GM23248 (cell line): ENCODE results near the gene KRTAP4-9. TPM values are rescaled to one million over a fixed set of nuclear protein-coding genes. Genes with fewer than 3 reads are reported as not detected.

Source experiments
- DNase-seq: peaks from one replicate; pipeline ENCODE4 v3.0.0-alpha.2; 2015
- H2AFZ ChIP-seq: fragments of 200-600 bp; sonication (generic); 2 replicates; pipeline ENCODE4 v1.6.1; 2016; ENCODE audit warnings: antibody characterized with exemption
- H3F3A ChIP-seq: fragments of 200-600 bp; sonication (generic); 2 replicates; pipeline ENCODE4 v1.6.1; 2016; ENCODE audit warnings: mild to moderate bottlenecking, antibody characterized with exemption, mixed run types; ENCODE audit not compliant: insufficient read depth
- H3K27ac ChIP-seq: fragments of 200-600 bp; sonication (generic); 2 replicates; pipeline ENCODE4 v1.5.1; 2016; ENCODE audit warnings: mild to moderate bottlenecking
- H3K27me3 ChIP-seq: fragments of 200-600 bp; sonication (generic); replicated peaks from 2 replicates; pipeline ENCODE4 v1.6.1; 2016; ENCODE audit warnings: mild to moderate bottlenecking; ENCODE audit not compliant: insufficient read depth
- H3K36me3 ChIP-seq: fragments of 200-600 bp; sonication (generic); 2 replicates; pipeline ENCODE4 v1.6.1; 2016; ENCODE audit warnings: low read depth, mild to moderate bottlenecking
- H3K4me1 ChIP-seq: fragments of 200-600 bp; sonication (generic); 2 replicates; pipeline ENCODE4 v1.6.1; 2016; ENCODE audit warnings: mild to moderate bottlenecking; ENCODE audit not compliant: insufficient read depth
- H3K4me2 ChIP-seq: fragments of 200-600 bp; sonication (generic); one replicate; pipeline ENCODE4 v1.6.1; 2016; ENCODE audit warnings: mild to moderate bottlenecking; ENCODE audit not compliant: unreplicated experiment
- H3K4me3 ChIP-seq: fragments of 200-600 bp; sonication (generic); 2 replicates; pipeline ENCODE4 v1.5.1; 2016; ENCODE audit warnings: mild to moderate bottlenecking
- H3K79me2 ChIP-seq: fragments of 200-600 bp; sonication (generic); 2 replicates; pipeline ENCODE4 v1.6.1; 2016; ENCODE audit warnings: mild to moderate bottlenecking; ENCODE audit not compliant: insufficient read depth
- H3K9ac ChIP-seq: fragments of 200-600 bp; sonication (generic); 2 replicates; pipeline ENCODE4 v1.6.1; 2016; ENCODE audit warnings: mild to moderate bottlenecking
- H3K9me2 ChIP-seq: fragments of 200-600 bp; sonication (generic); 2 replicates; pipeline ENCODE4 v1.6.1; 2016; ENCODE audit warnings: mixed run types, mild to moderate bottlenecking, moderate library complexity; ENCODE audit not compliant: insufficient read depth
- H3K9me3 ChIP-seq: fragments of 200-600 bp; sonication (generic); one replicate; pipeline ENCODE4 v1.6.1; 2017; ENCODE audit warnings: low read depth
- H4K20me1 ChIP-seq: fragments of 200-600 bp; sonication (generic); 2 replicates; pipeline ENCODE4 v1.6.0; 2016; ENCODE audit not compliant: insufficient read depth
- EZH2 ChIP-seq: fragments of 200-600 bp; sonication (generic); IDR thresholded peaks from 2 replicates; pipeline ENCODE4 v1.6.1; 2018; ENCODE audit warnings: antibody characterized with exemption, mild to moderate bottlenecking; ENCODE audit not compliant: insufficient read depth, poor library complexity, severe bottlenecking
- WGBS, 2 experiments: methylation state at CpG; one replicate each; pipeline ENCODE4 v1.1.6; 2015 to 2017; ENCODE audit warnings: low lambda C conversion rate in 2 of 2, low coverage in 1 of 2; ENCODE audit errors: missing lambda C conversion rate in 2 of 2; 5-methylcytosine and 5-hydroxymethylcytosine counted together
- in situ Hi-C: fragments of 300-500 bp; cut with MboI; formaldehyde crosslinking; loops from 2 replicates; pipeline ENCODE4 v1.15.0; 2020
- polyA plus RNA-seq: library from polyadenylated mRNA; unstranded; fragments of >200 nt; fragmentation: Nextera tagmentation; extraction: Ambion mirVana; gene quantifications from 2 replicates; pipeline ENCODE4 v1.2.1, GENCODE V29; 2016
- total RNA-seq: library from RNA; depleted of rRNA; stranded (reverse); fragments of >200 nt; shearing (Covaris generic); gene quantifications from 2 replicates; pipeline ENCODE4 v1.2.3, GENCODE V29; 2014; rRNA removed

KRTAP4-9 gene
- total and polyA plus RNA-seq, 2 experiments from 2014 or later, result 0.51 TPM; not detected in 1

DNA sequence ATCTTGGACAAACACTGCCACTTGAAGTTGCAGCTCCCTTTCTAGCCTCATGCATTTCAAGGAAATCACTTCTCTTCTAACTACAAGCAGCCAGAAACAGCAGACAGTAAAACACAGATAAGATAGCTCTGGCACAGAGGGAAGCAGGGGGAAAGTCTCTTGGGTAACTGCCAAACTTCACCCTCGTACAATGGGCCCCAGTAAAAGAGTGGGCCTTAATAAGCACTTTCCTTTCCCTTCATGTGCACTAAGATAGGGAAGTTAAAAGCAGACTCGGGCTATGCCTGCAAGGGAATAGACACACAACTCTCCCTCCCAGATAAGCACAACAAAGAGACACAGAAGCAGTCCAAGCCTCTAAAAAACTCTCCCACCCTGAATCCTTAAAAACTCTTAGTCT, 48.7 kb downstream of the KRTAP4-9 start:
- no peaks in the 10 kb centered on the region for H3K27me3 ChIP-seq
- no peaks in the 10 kb centered on the region for H4K20me1 ChIP-seq
- no peak overlapping the region for H3K9ac ChIP-seq
- no peak for TF ChIP-seq EZH2
- H3K9me3 ChIP-seq, result no peaks in the 10 kb centered on the region
- in situ Hi-C loops, result no loop called here
- H3K4me3 ChIP-seq, result no peak overlapping the region
- H3K4me2 ChIP-seq, result no peak overlapping the region
- H3K27ac ChIP-seq, result no peak overlapping the region
- no peaks in the 10 kb centered on the region for H3K79me2 ChIP-seq
- H3K9me2 ChIP-seq, result no peaks in the 10 kb centered on the region
- H2AFZ ChIP-seq, result no peak overlapping the region
- H3K36me3 ChIP-seq, result no peaks in the 10 kb centered on the region
- no peaks in the 10 kb centered on the region for H3F3A ChIP-seq
- DNase-seq, result no peak
- H3K4me1 ChIP-seq, result no peaks in the 10 kb centered on the region
- 64 to 65% methylated on average over 2 of the region's 2 CpGs for WGBS, 2 experiments

Other genes starting within 250 kb of the KRTAP4-9 start
Only the 30 nearest of the 39 such genes appear.
- gene KRT39, start 138.4 kb upstream of the KRTAP4-9 start, total RNA-seq, result not detected in 2 replicates
- not detected in 2 replicates for gene KRT39, start 138.4 kb upstream of the KRTAP4-9 start, polyA plus RNA-seq
- gene KRT40, start 121.1 kb upstream of the KRTAP4-9 start, total RNA-seq, result not detected in 2 replicates
- gene KRT40, start 121.1 kb upstream of the KRTAP4-9 start, polyA plus RNA-seq, result not detected in 2 replicates
- gene KRTAP3-3, start 111.2 kb upstream of the KRTAP4-9 start, total RNA-seq, result not detected in 2 replicates
- gene KRTAP3-3, start 111.2 kb upstream of the KRTAP4-9 start, polyA plus RNA-seq, result not detected in 2 replicates
- not detected in 2 replicates for gene KRTAP3-2, start 105.5 kb upstream of the KRTAP4-9 start, total RNA-seq
- not detected in 2 replicates for gene KRTAP3-2, start 105.5 kb upstream of the KRTAP4-9 start, polyA plus RNA-seq
- not detected in 2 replicates for gene KRTAP3-1, start 96.3 kb upstream of the KRTAP4-9 start, total RNA-seq
- not detected in 2 replicates for gene KRTAP3-1, start 96.3 kb upstream of the KRTAP4-9 start, polyA plus RNA-seq
- gene KRTAP1-5, start 78.2 kb upstream of the KRTAP4-9 start, total RNA-seq, result 49.2 and 64.1 TPM in 2 replicates
- 127 and 134 TPM in 2 replicates for gene KRTAP1-5, start 78.2 kb upstream of the KRTAP4-9 start, polyA plus RNA-seq
- gene KRTAP1-4, start 75.2 kb upstream of the KRTAP4-9 start, total RNA-seq, result not detected in 2 replicates
- not detected in 2 replicates for gene KRTAP1-4, start 75.2 kb upstream of the KRTAP4-9 start, polyA plus RNA-seq
- not detected in 2 replicates for gene KRTAP1-3, start 70.5 kb upstream of the KRTAP4-9 start, total RNA-seq
- gene KRTAP1-3, start 70.5 kb upstream of the KRTAP4-9 start, polyA plus RNA-seq, result not detected in 2 replicates
- 1.6 and 4.2 TPM in 2 replicates for gene KRTAP1-1, start 63.9 kb upstream of the KRTAP4-9 start, total RNA-seq
- gene KRTAP1-1, start 63.9 kb upstream of the KRTAP4-9 start, polyA plus RNA-seq, result 2.6 and 3.3 TPM in 2 replicates
- gene KRTAP2-1, start 58.1 kb upstream of the KRTAP4-9 start, total RNA-seq, result not detected in 2 replicates
- not detected in 2 replicates for gene KRTAP2-1, start 58.1 kb upstream of the KRTAP4-9 start, polyA plus RNA-seq
- gene KRTAP2-2, start 50.2 kb upstream of the KRTAP4-9 start, total RNA-seq, result not detected in 2 replicates
- 0.51 and 0.74 TPM in 2 replicates for gene KRTAP2-2, start 50.2 kb upstream of the KRTAP4-9 start, polyA plus RNA-seq
- 0.38 and 13.4 TPM in 2 replicates for gene KRTAP2-3, start 45.3 kb upstream of the KRTAP4-9 start, total RNA-seq
- gene KRTAP2-3, start 45.3 kb upstream of the KRTAP4-9 start, polyA plus RNA-seq, result 54.3 and 55.2 TPM in 2 replicates
- not detected in 2 replicates for gene KRTAP2-4, start 39.5 kb upstream of the KRTAP4-9 start, total RNA-seq
- gene KRTAP2-4, start 39.5 kb upstream of the KRTAP4-9 start, polyA plus RNA-seq, result not detected in 2 replicates
- gene KRTAP4-7, start 21.2 kb upstream of the KRTAP4-9 start, total RNA-seq, result not detected in 2 replicates
- not detected in 2 replicates for gene KRTAP4-7, start 21.2 kb upstream of the KRTAP4-9 start, polyA plus RNA-seq
- not detected in 2 replicates for gene KRTAP4-8, start 7.2 kb upstream of the KRTAP4-9 start, total RNA-seq
- gene KRTAP4-8, start 7.2 kb upstream of the KRTAP4-9 start, polyA plus RNA-seq, result 0.20 TPM in 1 of 2 replicates, not detected in the other
- gene KRTAP4-16, start 3.2 kb upstream of the KRTAP4-9 start, total RNA-seq, result not detected in 2 replicates
- gene KRTAP4-16, start 3.2 kb upstream of the KRTAP4-9 start, polyA plus RNA-seq, result not detected in 2 replicates
- gene KRTAP4-11, start 13.0 kb downstream of the KRTAP4-9 start, total RNA-seq, result not detected in 2 replicates
- gene KRTAP4-11, start 13.0 kb downstream of the KRTAP4-9 start, polyA plus RNA-seq, result 0.29 TPM in 1 of 2 replicates, not detected in the other
- not detected in 2 replicates for gene KRTAP4-12, start 18.8 kb downstream of the KRTAP4-9 start, total RNA-seq
- 1.7 and 1.8 TPM in 2 replicates for gene KRTAP4-12, start 18.8 kb downstream of the KRTAP4-9 start, polyA plus RNA-seq
- gene KRTAP4-6, start 35.2 kb downstream of the KRTAP4-9 start, total RNA-seq, result not detected in 2 replicates
- not detected in 2 replicates for gene KRTAP4-6, start 35.2 kb downstream of the KRTAP4-9 start, polyA plus RNA-seq
- gene KRTAP4-5, start 44.4 kb downstream of the KRTAP4-9 start, total RNA-seq, result not detected in 2 replicates
- gene KRTAP4-5, start 44.4 kb downstream of the KRTAP4-9 start, polyA plus RNA-seq, result not detected in 2 replicates
- not detected in 2 replicates for gene KRTAP4-4, start 55.4 kb downstream of the KRTAP4-9 start, total RNA-seq
- gene KRTAP4-4, start 55.4 kb downstream of the KRTAP4-9 start, polyA plus RNA-seq, result not detected in 2 replicates
- not detected in 2 replicates for gene KRTAP4-3, start 62.8 kb downstream of the KRTAP4-9 start, total RNA-seq
- not detected in 2 replicates for gene KRTAP4-3, start 62.8 kb downstream of the KRTAP4-9 start, polyA plus RNA-seq
- not detected in 2 replicates for gene KRTAP4-2, start 72.8 kb downstream of the KRTAP4-9 start, total RNA-seq
- gene KRTAP4-2, start 72.8 kb downstream of the KRTAP4-9 start, polyA plus RNA-seq, result not detected in 2 replicates
- gene KRTAP4-1, start 79.5 kb downstream of the KRTAP4-9 start, total RNA-seq, result 0.76 TPM in 1 of 2 replicates, not detected in the other
- gene KRTAP4-1, start 79.5 kb downstream of the KRTAP4-9 start, polyA plus RNA-seq, result not detected in 2 replicates
- not detected in 2 replicates for gene KRTAP9-1, start 84.5 kb downstream of the KRTAP4-9 start, total RNA-seq
- gene KRTAP9-1, start 84.5 kb downstream of the KRTAP4-9 start, polyA plus RNA-seq, result not detected in 2 replicates
- gene KRTAP9-2, start 121.3 kb downstream of the KRTAP4-9 start, total RNA-seq, result not detected in 2 replicates
- not detected in 2 replicates for gene KRTAP9-2, start 121.3 kb downstream of the KRTAP4-9 start, polyA plus RNA-seq
- gene KRTAP9-3, start 127.1 kb downstream of the KRTAP4-9 start, total RNA-seq, result not detected in 2 replicates
- gene KRTAP9-3, start 127.1 kb downstream of the KRTAP4-9 start, polyA plus RNA-seq, result not detected in 2 replicates
- not detected in 2 replicates for gene KRTAP9-8, start 132.6 kb downstream of the KRTAP4-9 start, total RNA-seq
- gene KRTAP9-8, start 132.6 kb downstream of the KRTAP4-9 start, polyA plus RNA-seq, result not detected in 2 replicates
- not detected in 2 replicates for gene KRTAP9-4, start 144.3 kb downstream of the KRTAP4-9 start, total RNA-seq
- gene KRTAP9-4, start 144.3 kb downstream of the KRTAP4-9 start, polyA plus RNA-seq, result not detected in 2 replicates
- gene KRTAP9-9, start 150.0 kb downstream of the KRTAP4-9 start, total RNA-seq, result not detected in 2 replicates
- not detected in 2 replicates for gene KRTAP9-9, start 150.0 kb downstream of the KRTAP4-9 start, polyA plus RNA-seq